SK-MEL-5 (cell line): ENCODE measurements around the gene USP19. TPM values are rescaled to one million over a fixed set of nuclear protein-coding genes. Genes with fewer than 3 reads are reported as not detected.

Source experiments
- DNase-seq: peaks from one replicate; pipeline ENCODE4 v3.0.0-alpha.2; 2016; ENCODE audit warnings: low read depth, low spot score
- in situ Hi-C: cut with HindIII; loops from 2 replicates; pipeline ENCODE4 v1.10.0; 2016; ENCODE audit warnings: low sequenced_read_pairs, high pct_unique_total_duplicates, low pct_unique_long_range_greater_than_20kb
- total RNA-seq: library from RNA; depleted of rRNA; stranded (reverse); fragments of >200 nt; shearing (Covaris generic); gene quantifications from 2 replicates; pipeline ENCODE4 v1.2.3, GENCODE V29; 2014

Gene USP19
- total RNA-seq, 1 experiment from 2014 or later = 66.0 TPM

GRCh38 chr3:49148159-49148558 is 27.5 kb upstream of the USP19 start:
- no peak for DNase-seq
- in situ Hi-C loops = no loop called here

- DNase-seq = no peak
- in situ Hi-C loops = no loop called here
These were observed 19.5 kb upstream of the USP19 start for GRCh38 chr3:49140080-49140479.

- DNase-seq = no peak
- in situ Hi-C loops = no loop called here
These were observed 14.9 kb upstream of the USP19 start for GRCh38 chr3:49135499-49135898.

GRCh38 chr3:49134471-49135265 is 14.0 kb upstream of the USP19 start:
- DNase-seq = no peak
- in situ Hi-C loops = no loop called here

- peak; percentile 84 for DNase-seq
- in situ Hi-C loops = no loop called here
These were observed 12.8 kb upstream of the USP19 start for GRCh38 chr3:49133226-49133951.

GRCh38 chr3:49132437-49133225 is 12.0 kb upstream of the USP19 start, which contains the start of gene LAMB2:
LAMB2 (minus strand) TSS chr3:49133050; CDS start chr3:49132867, 183 bp downstream.
- peak; percentile 71 for DNase-seq
- in situ Hi-C loops = no loop called here

GRCh38 chr3:49132073-49132436 is 11.4 kb upstream of the USP19 start:
- no peak for DNase-seq
- in situ Hi-C loops = no loop called here

- in situ Hi-C loops = no loop called here
These were observed 11.0 kb upstream of the USP19 start for GRCh38 chr3:49131576-49131975.

GRCh38 chr3:49131040-49131439 is 10.4 kb upstream of the USP19 start:
- no peak for DNase-seq
- in situ Hi-C loops = no loop called here

More at GRCh38 chr3:49131576-49131975, 11.0 kb upstream of the USP19 start:
- DNase-seq = no peak

GRCh38 chr3:49124991-49125670 is 4.5 kb upstream of the USP19 start:
- peak; percentile 50 for DNase-seq
- in situ Hi-C loops = no loop called here

GRCh38 chr3:49124203-49124602 is 3.6 kb upstream of the USP19 start:
- in situ Hi-C loops = no loop called here
- DNase-seq = no peak

- DNase-seq = no peak
- in situ Hi-C loops = no loop called here
These were observed 3.1 kb upstream of the USP19 start for GRCh38 chr3:49123687-49124086.

GRCh38 chr3:49122886-49123545 is 2.4 kb upstream of the USP19 start:
- no peak for DNase-seq

GRCh38 chr3:49122451-49122850 is 1.8 kb upstream of the USP19 start:
- in situ Hi-C loops = no loop called here
- no peak for DNase-seq

More at GRCh38 chr3:49122886-49123545, 2.4 kb upstream of the USP19 start:
- in situ Hi-C loops = no loop called here

GRCh38 chr3:49122022-49122421 is 1.4 kb upstream of the USP19 start:
- in situ Hi-C loops = no loop called here
- no peak for DNase-seq

GRCh38 chr3:49121132-49121736 is 611 bp upstream of the USP19 start:
- in situ Hi-C loops = no loop called here
- no peak for DNase-seq

- in situ Hi-C loops = no loop called here
- no peak for DNase-seq
These were observed 556 bp downstream of the USP19 start for GRCh38 chr3:49120096-49120437.
